HG03469 (cell line): ENCODE data around the gene CREB1.

Experiments used
- ATAC-seq: cut with Tn5 transposase; IDR thresholded peaks from one replicate; pipeline ENCODE4 v1.9.1; 2021; ENCODE audit warnings: mild to moderate bottlenecking, moderate library complexity, moderate number of reproducible peaks; ENCODE audit not compliant: unreplicated experiment

The CREB1 gene

GRCh38 chr2:207503234-207503633 is 26.5 kb upstream of the CREB1 start:
- ATAC-seq: no peak

- ATAC-seq: no peak
Measured at GRCh38 chr2:207504513-207505170, 25.1 kb upstream of the CREB1 start.

GRCh38 chr2:207505171-207505570 is 24.6 kb upstream of the CREB1 start:
- ATAC-seq: no peak

DNA sequence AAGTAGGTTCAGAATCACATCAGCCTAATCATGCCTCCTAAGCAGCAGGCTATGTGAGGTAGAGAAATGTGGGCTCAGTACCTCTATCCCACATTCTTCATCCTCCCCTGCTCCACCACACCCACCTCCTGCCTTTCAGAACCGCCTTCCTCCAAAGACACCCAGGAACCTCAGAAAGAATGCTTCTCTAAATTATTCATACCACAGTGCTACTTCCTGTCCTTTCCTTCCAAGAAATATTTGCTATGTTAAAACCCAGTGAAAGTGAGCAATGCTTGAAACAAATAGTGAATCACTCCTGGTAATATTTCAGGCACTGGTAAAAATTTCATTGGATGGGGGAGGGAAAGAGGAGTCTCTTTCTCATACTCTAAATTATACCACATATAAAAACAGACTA is 24.0 kb upstream of the CREB1 start:
- no peak for ATAC-seq

DNA sequence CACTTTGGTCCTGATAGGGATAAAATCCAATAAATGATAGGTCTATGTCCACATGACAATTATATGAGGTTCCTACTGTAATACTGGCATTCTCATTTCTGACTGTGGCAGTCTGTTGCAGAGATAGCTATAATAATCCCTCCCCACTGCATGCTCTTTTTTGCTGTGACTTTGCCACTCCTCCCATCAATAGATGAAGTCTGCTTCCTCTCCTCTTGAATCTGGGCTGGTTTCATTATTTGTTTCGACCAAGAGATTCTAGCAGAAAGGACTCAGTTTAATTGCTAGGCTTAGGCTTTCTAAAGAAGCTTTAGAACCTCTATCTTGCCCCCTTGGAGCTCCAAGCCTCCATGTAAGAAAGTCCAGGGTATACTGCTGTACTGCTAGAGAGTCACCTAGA is 23.3 kb upstream of the CREB1 start:
- no peak for ATAC-seq

- ATAC-seq: no peak
Measured at GRCh38 chr2:207510148-207510547, 19.6 kb upstream of the CREB1 start.

DNA sequence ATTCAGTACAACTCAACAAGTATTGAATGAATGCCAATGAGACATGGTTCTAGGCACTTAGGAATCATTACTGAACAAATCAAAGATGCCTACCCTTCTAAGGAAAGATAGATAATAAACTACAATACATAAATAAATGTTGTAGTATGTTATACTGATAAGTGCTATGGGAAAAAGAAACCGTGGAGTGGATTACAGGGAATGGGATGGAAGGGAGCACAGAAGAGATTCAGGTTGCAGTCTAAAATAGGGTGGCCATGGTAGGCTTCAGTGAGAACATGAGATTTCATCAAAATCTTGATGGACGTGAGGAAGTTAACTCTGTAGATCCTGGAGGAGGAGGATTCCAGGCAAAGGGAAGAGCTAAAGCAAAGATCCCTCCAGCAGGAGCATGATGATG is 17.9 kb upstream of the CREB1 start:
- ATAC-seq: no peak

DNA sequence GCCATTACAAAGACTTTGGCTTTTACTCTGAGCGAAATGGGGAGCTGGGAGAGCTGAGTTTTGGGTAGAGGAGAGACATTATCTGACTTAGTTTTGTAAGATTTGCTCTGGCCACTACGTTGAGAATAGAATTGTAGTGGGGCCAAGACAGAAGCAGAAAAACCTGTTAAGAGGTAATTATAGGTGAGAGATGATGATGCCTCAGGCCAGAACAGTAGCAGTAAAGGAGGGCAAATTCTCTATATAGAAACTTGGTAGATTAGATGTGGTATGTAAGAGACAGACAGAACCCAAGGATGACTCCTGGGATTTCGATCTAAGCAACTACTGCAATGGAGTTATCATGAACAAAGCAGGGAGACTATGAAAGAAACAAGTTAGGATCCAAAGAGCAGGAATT is 17.4 kb upstream of the CREB1 start:
- no peak for ATAC-seq

DNA sequence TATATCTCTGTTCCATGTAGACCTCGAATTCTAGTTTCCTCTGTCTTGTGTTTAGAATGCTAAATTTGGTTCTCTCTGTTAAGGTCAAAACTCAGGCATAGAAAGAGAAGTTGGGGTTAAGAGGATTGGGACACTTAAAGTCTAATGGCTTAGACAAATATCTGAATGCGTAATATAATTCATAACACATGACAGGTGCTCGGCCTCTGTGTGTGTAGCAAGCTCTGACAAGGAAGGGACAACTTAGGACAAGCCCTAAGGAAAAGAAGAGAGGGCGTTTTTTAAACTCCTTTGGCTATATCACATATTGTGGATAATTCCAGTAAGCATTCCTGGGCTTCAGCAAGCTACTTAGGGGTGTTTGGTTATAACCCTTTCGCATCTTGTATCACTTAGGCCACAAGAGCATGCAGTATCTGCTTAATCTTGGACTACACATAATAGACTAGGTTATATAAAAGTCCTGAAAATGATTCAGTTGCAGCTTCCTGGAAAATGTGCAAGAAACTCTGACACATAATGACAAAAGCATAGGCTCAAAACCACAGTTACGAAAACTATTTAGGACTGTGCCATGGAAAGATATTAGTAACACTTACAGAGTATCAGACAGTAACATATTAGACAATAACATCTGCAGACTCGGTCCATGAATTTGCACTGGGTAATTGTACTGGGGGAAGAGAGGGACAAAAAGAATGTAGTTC is 16.1 kb upstream of the CREB1 start:
- no peak for ATAC-seq

- no peak for ATAC-seq
Measured at GRCh38 chr2:207514451-207514850, 15.3 kb upstream of the CREB1 start.

DNA sequence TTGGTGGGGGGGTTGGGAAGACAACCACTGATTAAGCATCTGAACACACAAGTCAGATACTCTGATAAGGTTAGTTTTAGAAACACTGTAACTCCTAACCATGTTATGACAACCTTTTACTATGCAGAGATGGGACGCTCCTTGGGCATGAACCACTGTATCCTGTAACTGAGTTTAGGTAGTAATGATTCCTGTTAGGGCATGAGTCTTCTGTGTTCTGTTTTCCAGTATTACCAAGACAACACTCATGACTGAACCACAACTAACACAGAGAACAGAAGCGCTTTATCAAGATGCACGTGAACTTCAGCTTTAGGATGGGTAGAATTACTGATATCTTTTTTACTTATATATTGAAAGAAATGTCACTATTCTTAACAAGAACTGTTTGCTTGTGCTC is 14.1 kb upstream of the CREB1 start:
- ATAC-seq: no peak

- ATAC-seq: no peak
Measured at GRCh38 chr2:207516206-207516605, 13.6 kb upstream of the CREB1 start.

DNA sequence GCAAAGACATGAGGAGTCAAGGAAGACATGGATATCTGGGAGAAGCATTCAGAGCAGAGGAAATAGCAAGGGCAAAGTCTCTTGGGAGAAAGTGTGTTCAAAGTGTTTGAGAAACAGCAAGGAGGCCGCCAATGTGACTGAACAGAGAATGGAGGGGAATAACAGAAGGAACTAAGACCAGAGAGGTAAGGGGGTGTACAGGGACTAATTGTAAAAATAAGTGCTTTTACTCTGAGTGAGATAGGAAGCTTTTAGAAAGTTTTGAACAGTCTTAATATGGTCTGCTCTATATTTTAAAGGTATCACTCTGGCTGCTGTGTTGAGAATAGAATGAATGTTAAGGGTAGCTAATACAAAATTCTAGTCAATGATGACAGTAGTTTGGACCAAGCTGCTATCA is 6.8 kb upstream of the CREB1 start:
- ATAC-seq: no peak

GRCh38 chr2:207525296-207525695 is 4.5 kb upstream of the CREB1 start:
- ATAC-seq: no peak

- ATAC-seq: peak; percentile 5
Measured at GRCh38 chr2:207528980-207529329, 807 bp upstream of the CREB1 start.

DNA sequence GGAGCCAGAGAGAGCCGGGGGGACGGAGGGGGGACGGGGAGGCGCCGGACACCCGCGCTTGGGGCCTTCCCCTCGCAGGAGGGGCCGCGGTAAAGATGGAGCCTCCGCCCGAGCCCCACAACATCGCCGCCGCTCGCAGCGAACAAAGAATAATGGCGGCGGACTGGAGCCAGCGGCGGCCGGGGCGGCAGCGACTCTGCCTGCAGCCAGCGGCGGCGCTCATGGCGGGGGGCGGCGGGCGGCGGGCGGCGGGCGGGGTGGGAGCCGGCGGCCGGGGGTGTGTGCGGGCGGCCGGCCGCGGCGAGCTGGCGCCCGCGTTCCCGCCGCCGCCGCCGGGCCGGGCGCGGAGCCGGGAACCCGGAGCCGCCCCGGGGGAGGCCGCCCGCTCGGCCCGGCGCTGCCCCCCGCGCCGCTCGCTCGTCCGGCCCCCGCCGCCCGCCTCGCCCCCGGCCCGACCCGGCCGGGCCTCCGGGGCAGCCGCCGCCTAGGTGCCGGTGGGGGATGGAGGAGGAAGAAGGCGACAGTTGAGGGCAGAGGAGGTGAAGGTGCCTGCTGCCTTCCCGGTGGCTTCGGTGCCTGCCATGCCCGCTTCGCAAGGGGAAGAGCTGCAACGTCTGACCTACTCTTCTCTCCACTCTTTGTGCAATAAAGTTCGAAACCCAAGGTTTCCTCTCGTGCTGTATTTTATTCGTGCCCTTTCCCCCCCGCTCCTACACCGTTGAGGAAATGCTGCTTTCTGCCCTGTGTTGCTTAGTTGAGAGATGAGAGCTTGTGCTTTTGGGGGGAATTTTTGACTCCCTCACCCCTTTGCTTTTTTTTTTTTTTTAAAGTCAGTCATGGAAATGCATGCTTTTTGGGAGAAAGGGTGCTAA is 634 bp downstream of the CREB1 start:
- no peak for ATAC-seq

GRCh38 chr2:207531032-207531952 is 1.5 kb downstream of the CREB1 start:
- no peak for ATAC-seq

DNA sequence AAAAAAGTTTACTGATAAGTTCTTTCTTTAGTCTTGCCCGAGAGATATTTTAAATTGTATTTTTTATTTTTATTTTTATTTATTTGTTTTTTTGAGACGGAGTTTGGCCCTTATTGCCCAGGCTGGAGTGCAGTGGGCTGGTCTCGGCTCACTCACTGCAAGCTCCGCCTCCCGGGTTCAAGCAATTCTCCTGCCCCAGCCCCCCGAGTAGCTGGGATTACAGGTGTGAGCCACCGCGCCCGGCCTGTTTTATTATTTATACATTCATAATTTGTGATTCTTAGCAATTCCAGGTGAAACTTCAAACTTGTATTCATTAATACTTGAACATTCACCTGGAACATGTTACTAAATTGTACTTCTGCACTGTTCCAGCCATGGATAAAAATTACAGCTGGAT is 2.9 kb downstream of the CREB1 start:
- ATAC-seq: no peak

DNA sequence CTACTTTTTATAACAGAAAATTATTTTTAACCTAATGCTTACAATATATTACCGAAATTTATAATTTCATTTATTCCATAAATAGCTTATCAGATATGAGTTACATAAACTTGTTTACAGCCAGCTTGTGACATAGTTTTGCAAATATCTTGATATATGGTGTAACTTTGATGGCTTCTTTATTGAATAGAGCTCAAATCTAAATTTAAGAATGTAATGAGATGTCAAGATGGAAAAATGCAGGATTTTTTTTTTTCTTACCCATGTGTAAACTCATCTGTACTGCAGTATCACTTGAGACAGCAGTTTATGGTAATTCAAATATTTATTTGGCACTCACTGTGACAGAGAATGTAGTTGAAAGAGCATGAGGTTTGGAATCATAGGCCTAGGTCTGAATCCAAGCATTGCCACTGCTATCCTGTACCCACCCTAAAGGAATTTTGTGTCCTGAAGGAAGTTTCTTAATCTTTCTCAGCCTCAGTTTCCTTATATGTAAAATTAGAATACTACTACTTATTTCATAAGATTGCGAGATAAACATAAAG is 3.8 kb downstream of the CREB1 start:
- no peak for ATAC-seq

GRCh38 chr2:207534417-207534816 is 4.7 kb downstream of the CREB1 start:
- ATAC-seq: no peak

DNA sequence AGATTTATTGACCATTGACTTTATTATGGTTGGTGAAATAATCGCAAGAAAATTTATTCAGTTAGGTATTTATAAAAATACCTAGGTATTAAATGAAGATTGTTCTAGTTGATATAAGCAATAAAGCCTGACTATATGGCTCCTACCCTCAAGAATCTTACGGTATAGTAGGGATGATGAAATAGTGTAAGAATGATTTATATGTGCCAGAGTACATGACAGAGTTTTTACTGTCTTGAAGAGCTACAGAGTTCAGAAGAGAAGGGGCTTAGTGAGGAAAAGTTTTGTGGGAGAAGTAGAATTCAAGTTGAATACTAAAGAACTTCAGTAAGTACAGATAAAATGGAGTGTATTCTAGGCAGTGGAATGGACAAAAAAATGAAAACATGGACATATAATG is 9.7 kb downstream of the CREB1 start:
- ATAC-seq: no peak
